Activated T-cell treated with anti-CD3 and anti-CD28 coated beads for 48 hours (primary cell): ENCODE measurements around the gene AHNAK2.
"Not testable (repeated sequence)": the region's sequence is repeated elsewhere in the genome, so short reads cannot be mapped to it uniquely, and the experiment has no call there.

ENCODE experiments used
- DNase-seq: peaks from one replicate; pipeline ENCODE4 v3.0.0-alpha.2; 2020; ENCODE audit warnings: low read depth

The AHNAK2 gene

DNA sequence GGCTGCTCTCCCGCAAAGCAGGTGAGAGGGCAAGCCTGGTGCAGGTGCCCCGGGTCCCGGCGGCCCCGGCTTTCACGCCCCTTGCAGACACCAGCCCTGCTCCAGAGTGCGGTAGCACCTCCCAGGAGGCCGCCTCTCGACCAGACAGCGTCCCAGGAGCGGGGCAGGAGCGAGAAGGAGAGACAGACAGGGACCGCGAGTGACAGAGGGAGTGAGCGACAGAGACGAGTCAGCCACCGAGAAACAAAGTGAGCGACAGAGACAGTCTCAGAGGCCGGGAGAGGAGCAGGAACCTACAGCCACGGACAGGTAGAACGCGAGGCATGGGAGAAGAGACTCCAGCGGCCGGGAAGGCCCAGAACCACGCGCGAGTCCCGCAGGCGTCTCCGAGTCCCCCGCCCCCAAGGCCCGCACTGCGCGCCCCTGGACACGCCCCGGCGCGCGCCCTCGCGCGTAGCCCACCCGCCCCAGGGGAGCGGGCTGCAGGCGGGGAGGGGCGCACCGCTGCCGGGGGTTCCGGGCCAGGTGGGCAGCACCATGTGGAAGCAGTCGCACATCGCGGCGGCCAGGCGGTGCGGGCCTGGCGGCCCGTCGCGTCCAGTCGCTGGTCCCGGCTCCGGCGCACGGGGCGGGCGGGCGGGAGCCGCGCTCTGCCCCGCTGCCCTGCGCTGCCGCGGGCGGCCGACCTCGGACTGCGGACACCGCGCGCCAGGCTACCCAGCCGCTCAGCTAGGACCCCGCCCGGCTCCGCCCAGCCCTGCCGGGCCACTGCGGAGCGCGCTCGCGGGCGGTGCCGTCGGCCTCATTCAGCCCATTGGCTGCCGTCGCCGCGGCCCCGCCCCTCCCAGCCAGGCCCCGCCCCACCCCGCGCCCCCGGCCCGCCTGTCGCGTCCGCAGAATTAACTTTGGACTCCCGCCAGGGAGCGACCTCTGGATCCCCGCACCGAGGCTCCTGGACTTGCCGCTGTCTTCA is at the start of gene AHNAK2:
Gene AHNAK2, minus strand, starts transcription at position 694 of the 973 bp plus-strand sequence. Its CDS starts 137 bp downstream, at position 557.
- DNase-seq, result peak; percentile 64

DNA sequence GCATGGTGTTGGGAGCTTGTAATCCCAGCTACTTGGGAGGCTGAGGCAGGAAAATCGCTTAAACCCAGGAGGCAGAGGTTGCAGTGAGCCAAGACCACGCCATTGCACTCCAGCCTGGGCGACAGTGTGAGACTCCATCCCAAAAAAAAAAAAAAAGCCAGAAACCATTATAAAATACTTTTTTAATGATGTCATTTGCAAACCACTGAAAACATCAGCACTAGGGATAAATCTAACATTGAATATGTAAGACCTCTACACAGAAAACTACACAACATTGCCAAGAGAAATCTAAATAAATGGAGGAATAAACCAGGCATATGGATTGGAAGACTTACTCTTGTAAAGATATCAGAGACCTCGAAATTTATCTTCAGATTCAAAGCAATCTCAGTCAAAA is 49.5 kb upstream of the AHNAK2 start:
- DNase-seq, result not testable (repeated sequence)

GRCh38 chr14:105026802-105027563 is 48.8 kb upstream of the AHNAK2 start:
- DNase-seq, result no peak

DNA sequence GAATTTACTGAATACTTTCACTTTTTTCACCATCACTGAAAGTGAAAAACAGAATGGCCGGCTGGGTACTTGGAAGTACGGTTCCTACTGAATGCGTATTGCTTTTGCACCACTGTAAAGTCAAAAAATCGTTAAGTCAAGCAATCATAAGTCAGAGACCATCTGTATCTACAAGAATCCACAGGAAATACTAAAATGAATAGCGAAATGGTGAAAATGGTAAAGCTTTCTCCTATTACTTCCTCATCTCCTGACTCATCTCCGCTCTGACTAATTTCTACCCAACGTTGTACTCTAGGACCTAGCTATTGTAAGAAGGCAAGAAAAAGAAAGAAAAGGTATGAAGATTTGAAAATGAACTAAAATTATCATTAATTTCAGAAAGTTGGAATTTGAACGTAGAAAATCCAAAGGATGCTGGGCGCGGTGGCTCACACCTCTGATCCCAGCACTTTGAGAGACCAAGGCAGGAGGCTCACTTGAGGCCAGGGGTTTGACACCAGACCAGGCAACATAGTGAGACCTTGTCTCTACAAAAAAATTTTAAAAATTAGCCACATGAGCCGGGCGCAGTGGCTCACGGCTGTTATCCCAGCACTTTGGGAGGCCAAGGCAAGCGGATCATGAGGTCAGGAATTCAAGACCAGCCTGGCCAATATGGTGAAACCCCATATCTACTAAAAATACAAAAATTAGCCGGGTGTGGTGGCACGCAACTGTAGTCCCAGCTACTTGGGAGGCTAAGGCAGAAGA is 48.0 kb upstream of the AHNAK2 start:
- DNase-seq, result no peak

DNA sequence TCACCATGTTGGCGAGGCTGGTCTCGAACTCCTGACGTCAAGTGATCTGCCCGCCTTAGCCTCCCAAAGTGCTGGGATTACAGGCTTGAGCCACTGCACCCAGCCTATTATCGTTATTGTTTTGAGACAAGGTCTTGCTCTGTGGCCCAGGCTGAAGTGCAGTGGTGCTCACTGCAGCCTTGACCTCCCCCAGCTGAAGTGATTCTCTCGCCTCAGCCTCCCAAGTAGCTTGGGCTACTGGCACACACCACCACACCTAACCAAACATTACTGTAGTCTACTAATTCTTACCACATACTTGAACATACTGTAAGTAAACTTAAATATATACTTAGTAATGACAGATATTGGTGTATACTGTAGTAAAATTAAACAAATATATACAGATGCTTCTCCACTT is 47.3 kb upstream of the AHNAK2 start:
- no peak for DNase-seq

DNA sequence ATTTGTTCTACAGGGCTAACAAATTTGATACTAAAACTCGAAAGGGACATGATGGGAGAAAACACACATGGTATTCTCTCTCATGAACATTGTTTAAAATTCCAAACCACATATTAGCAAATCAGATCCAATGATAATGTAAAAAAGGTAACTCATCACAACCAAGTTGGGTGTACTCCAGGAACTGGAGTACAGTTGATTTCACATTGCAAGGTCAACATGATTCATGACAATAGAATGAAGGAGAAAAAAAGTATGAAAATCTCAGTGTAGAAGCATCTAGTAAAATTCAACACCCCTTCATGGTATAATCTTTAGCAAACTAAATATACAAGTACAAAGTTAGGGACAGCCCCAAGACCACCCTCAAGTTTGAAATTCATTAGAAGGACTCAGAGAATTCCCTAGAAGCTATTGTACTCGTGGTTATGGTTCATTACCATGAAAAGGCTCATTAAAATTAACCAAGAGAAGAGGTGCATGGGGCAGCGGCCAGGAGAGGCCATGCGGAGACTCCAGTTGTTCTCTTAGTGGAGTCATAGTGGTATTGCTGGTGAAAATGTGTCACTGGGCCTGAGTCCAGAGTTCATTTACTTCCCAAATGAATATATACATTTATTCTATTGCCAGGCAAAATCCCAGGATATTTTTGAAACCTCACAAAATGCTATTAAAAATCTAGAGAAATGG is 45.8 kb upstream of the AHNAK2 start:
- no peak for DNase-seq

- no peak for DNase-seq
These were observed 45.0 kb upstream of the AHNAK2 start for GRCh38 chr14:105023144-105023543.

DNA sequence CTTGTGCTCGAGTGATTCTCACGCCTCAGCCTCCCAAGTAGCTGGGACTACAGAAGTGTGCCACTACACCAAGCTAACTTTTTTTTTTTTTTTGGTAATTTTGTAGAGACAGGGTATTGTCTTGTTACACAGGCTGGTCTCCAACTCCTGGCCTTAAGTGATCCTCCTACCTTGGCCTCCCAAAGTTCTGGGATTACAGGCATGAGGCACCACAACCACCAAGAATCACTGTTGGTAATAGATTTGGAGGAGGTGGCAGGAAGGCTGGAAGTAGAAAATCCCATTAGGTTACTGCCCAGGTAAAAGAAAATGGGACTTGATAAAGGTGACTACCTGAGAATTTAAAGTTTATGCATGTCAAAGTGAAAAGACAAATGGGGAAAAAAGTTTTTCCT is 44.1 kb upstream of the AHNAK2 start:
- no peak for DNase-seq

- DNase-seq, result peak; percentile 37
These were observed 43.6 kb upstream of the AHNAK2 start for GRCh38 chr14:105021656-105022275.

- DNase-seq, result peak; percentile 99
These were observed 42.9 kb upstream of the AHNAK2 start, which contains the start of gene CDCA4 for GRCh38 chr14:105020815-105021655. Gene CDCA4 (minus strand): TSS chr14:105021083. CDS start chr14:105011929, 9,154 bp downstream.

DNA sequence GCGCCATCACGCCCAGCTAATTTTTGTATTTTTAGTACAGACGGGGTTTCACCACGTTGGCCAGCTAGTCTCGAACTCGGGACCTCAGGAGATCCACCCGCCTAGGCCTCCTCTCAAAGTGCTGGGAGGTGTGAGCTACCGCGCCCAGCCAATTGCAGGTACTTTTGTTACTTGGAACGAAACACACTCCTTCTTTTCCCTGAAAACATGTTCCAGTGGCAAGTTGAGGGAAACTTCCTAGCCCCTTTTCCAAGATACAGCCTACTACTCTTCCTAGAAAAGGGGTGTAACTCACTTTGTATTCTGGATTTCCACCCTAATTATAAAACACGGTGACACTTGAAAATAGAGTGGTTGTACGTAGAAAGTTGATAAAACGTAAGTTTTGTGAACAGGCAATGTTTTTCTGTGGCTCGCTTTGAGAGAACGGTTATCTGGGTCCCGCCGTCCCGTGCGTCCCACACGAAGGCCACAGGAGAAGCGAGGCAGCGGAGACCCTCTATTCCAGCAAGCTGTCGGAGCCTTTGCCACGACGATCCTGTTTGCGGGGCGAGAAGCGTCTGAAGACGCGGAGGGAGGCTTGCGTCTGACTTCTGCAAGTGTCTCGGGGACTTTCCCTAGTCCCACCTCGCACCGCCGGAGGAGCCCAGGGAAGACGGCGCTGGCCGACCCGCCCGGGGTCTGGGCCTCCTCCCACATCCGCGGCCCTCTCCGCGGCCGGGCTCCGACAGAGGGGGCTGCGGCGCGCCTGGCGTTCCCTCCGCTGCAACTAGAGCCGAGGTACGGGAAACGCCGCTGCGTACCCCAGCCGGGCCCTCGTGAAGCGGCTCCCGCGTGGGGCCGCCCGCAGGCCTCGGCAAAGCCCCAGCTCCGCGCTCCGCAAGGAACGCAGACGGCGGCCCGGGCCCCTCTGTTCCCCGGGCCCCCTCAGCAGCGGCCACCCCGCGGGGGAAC is 42.0 kb upstream of the AHNAK2 start:
- peak; percentile 46 for DNase-seq

GRCh38 chr14:105018414-105018813 is 40.2 kb upstream of the AHNAK2 start:
- DNase-seq, result no peak

DNA sequence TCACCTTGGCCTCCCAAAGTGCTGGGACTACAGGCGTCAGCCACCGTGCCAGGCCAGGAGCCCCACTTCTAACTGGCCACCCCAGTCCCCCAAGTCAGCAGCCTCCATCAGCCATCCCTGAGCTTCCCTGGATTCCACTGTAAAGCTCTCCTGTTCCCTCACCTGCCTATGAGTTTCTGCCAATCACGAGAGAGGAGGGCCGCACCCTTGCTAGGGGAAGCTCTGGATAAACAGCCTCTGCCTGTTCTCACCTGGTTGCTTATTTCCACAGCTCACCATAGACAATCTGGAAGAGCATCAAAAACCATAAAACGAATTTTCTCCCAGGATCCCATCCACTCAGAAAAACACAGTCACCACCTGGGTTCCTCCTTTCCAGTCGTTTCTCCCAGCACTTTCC is 37.7 kb upstream of the AHNAK2 start:
- no peak for DNase-seq

DNA sequence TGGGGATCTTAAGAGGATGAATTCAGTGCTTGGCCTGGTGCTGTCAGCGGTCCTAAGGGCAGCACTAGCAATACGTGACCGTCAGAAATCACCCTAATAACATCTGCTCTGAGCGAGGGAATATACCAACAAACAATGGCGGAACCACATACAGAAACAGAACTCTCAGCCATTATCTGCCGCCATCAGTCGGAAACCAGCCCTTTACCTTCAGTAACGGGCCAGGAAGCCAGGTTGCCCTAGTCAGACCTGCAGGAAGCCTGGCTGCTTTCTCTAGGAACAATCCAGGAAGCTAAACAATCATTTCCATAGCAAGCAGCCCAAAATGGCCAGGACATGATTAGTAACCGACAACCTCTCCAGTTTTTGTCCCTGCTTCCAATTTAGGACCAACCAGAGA is 37.1 kb upstream of the AHNAK2 start:
- DNase-seq, result no peak

DNA sequence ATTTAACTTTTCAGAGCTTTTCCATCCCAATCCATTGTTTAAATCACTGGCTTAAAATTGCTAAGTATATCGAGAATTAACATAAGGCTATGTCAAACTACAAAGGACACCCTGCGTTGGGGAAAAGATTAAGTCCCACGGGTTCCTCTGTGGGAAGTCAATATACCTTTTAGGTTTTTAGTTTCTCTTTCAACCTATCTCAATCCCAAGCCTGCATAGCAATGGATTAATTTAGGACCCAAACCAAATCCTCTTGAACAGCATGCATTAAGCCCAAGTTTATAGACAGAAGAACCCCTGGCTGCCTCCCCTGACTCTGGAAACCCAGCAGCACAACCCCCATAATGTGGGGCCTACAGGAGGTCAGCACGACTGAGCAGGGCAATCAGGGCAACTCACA is 36.5 kb upstream of the AHNAK2 start:
- DNase-seq, result no peak

DNA sequence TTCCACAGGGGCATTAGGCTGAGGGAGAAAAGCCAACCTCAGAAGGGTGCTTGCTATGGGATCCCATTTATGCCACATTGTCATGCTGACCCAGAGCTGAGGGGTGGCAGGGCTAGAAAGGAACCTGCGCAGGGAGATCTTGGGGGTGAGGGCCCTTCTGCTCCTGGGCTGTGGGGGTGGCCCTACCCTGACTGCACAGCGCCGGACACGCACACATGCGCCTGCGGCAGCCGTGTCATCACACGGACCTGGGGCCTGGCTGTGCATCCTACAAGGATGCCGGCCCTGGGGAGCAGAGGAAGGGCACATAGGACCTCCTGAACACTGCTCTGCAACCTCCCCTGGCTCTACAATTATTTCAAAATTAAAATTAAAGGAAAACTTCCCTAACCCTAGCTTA is 35.9 kb upstream of the AHNAK2 start:
- DNase-seq, result no peak

DNA sequence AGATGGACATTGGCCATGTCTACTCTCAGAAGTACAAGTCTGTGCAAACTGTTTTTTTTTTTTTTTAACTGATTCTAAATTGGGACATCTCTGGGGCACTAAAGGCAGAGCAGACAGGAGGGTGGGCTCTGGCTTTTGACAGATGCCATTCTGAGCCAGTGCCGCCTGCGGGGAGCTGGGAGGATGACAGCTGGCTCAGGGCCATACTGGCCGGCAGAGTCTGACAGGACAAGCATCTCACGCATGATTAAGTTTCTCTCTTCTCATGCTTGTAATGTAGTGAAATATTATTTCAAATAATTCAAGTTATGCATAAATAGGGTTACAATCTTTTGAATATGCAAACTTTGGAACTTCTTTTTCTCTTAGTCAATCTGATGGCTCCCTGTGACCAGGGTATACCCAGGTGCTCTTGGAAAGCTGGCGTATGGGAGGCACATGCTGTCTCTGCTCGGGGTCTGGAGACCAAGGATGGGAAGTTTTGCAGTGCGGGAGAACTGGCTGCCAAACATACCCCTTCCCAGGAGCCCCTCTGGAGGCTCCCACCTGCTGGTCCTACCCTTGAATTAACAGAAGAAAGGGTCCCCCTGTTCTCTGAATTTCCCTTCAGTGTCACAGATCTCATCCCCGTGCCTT is 35.1 kb upstream of the AHNAK2 start:
- no peak for DNase-seq

DNA sequence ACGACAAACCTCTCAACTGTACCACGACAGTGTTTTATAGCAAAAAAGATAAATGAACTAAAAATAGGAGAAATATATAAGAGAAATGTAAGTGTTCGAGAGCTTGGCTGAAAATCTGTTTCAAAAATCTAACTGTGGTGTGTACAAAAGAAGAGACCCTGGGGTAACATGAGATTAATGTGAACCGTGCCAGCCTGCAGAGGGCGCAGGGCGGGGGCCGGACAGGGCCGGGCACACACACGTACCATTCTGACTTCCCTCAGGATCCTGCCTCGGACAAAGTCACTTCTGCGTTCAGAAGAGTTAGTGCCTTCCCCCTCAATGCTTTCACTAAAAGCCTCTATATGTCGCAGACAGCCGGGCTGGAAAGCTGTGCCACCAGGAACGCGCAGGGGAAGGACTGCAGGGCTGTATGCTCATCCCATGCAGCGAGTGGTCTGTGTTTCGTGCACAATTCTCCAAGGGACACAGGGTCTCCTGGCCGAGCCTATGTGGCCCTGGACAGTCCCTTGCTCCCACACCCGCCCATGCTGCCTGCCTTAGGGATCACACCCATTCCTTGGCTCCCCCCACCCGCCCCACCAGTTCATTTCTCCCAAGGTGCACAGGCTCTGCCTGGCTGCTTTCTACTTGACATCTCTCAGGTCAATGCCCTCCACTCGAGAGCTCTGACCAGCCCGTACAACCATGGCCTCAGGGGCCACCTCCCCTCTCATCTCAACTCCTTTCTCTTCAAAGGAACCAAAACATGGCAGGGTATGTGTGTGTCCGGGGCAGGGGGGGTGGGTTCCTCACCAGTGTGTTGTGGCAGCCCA is 34.2 kb upstream of the AHNAK2 start:
- DNase-seq, result no peak
